Left cardiac atrium (tissue), 4 donors: ENCODE results near the gene CFAP73. TPM values are rescaled to one million over a fixed set of nuclear protein-coding genes. Genes with fewer than 3 reads are reported as not detected.

Experiments
- ATAC-seq, 2 donors: fragments of 200-7000 bp; cut with Tn5 transposase; one replicate each; pipeline ENCODE4 v1.9.1; 2020; ENCODE audit warnings: mild to moderate bottlenecking in 2 of 2, moderate library complexity in 2 of 2
- DNase-seq: peaks from one replicate; pipeline ENCODE4 v3.0.0-alpha.2; 2020
- intact Hi-C, 2 donors: fragments of 100-400 bp; cut with DNase I; formaldehyde crosslinking; loops; one replicate each; pipeline versions ENCODE4 v1.14.1 to v1.15.1; 2022 to 2023
- total RNA-seq, 2 donors: library from RNA; stranded (reverse); fragmentation: NEBNext Ultra II Directional; extraction: Animal tissue kit (Norgen Biotek cat#: 25700); gene quantifications; one replicate each; pipeline ENCODE4 v1.2.1, GENCODE V29; 2021
- donor health status: DM: no; HTN: yes; CAD: no.
- donor health status: DM: no; HTN: yes; CAD: no; lungs with severe emphysema.
- donor health status: DM: yes; HTN: yes; CAD: no.
- donor health status: Dilated cardiomyopathy.

Gene CFAP73
- total RNA-seq, 2 donors from 2014 or later: not detected

GRCh38 chr12:113179023-113179422, 29.5 kb downstream of the CFAP73 start:
- no peak for DNase-seq
- intact Hi-C loops: no loop called here
- no peak for ATAC-seq

- intact Hi-C loops: no loop called here
- no peak for ATAC-seq
- no peak for DNase-seq
These were observed 30.8 kb downstream of the CFAP73 start for GRCh38 chr12:113180333-113180732.

GRCh38 chr12:113181975-113182374, 32.5 kb downstream of the CFAP73 start:
- no peak for DNase-seq
- no peak for ATAC-seq
- intact Hi-C loops: no loop called here

DNA sequence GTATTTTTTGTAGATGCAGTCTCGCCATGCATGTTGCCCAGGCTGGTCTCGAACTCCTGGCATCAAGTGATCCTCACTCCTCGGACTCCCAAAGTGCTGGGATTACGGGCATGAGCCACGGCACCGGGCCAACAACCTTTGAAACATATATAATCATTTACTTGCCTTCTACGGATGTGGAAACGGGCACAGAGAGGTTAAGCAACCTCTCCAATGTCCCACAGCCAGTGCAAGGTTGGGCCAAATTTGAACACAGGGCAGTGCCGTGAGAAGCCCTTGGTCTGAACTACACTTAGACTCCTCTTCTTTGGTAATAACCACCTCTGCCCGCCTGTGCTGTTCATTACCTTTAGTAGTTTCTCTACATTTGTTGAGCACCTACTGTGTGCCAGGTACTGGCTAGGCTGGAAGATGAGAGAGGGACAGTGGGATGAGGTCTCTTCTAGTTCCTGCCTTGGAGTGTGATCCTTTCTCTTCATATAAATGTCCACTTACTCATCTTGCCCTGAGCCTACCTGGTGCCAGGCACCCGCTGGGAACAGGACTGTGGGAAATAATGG, 33.6 kb downstream of the CFAP73 start:
- intact Hi-C loops: no loop called here
- DNase-seq (no peak), ATAC-seq (no peak)

- ATAC-seq (peak; percentile 44 to 65), DNase-seq (peak; percentile 77)
- intact Hi-C loops: no loop called here
These were observed 34.8 kb downstream of the CFAP73 start for GRCh38 chr12:113184098-113184899.

DNA sequence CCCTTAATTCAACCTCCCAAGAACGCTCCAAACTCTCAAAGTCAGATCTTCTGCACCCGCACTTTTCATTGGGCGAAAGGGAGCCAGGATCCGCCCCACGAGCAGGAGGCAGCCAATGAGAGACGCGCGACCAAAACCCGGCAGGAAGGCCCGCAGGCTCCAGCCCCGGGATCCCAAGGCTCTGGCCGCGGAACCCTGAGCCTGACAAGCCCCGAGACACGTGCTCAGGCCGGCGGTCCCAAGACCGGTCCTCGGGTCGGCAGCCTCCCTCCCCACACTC, 35.3 kb downstream of the CFAP73 start:
- ATAC-seq (peak; percentile 93 to 94), DNase-seq (peak; percentile 92)
- intact Hi-C loops: no loop called here

GRCh38 chr12:113185180-113186032, 35.9 kb downstream of the CFAP73 start, which contains the start of the genes DDX54 and RITA1:
DDX54 (minus strand) TSS chr12:113185478; CDS start chr12:113185451, 27 bp downstream.
RITA1 (plus strand) TSS chr12:113185721; CDS start chr12:113186747, 1,026 bp downstream.
- ATAC-seq (peak; percentile 89 to 91), DNase-seq (peak; percentile 84)
- intact Hi-C loops: no loop called here

GRCh38 chr12:113186033-113186365, 36.5 kb downstream of the CFAP73 start:
- intact Hi-C loops: no loop called here
- no peak for ATAC-seq
- DNase-seq: no peak

DNA sequence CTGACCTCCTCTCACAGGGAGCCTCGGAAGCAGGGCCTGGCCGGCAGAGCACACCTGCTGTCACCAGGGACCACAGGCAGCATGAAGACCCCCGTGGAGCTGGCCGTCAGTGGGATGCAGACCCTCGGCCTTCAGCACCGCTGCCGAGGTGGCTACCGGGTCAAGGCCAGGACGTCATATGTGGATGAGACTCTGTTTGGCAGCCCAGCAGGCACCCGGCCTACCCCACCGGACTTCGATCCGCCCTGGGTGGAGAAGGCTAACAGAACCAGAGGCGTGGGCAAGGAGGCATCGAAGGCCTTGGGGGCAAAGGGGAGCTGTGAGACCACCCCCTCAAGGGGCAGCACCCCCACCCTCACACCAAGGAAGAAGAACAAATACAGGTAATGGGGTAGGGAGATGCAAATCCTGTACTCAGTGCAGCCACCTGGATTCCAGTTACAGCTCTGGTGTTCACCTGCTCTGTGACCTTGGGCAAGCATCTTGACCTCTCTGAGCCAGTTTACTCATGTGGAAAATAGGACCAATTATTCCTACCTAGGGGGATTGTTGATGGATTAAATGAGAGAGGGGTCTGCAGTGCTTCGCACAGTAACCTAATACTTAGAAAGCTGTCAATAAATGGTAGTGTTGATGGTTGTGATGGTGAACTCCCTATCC, 37.3 kb downstream of the CFAP73 start:
- ATAC-seq: no peak
- no peak for DNase-seq

DNA sequence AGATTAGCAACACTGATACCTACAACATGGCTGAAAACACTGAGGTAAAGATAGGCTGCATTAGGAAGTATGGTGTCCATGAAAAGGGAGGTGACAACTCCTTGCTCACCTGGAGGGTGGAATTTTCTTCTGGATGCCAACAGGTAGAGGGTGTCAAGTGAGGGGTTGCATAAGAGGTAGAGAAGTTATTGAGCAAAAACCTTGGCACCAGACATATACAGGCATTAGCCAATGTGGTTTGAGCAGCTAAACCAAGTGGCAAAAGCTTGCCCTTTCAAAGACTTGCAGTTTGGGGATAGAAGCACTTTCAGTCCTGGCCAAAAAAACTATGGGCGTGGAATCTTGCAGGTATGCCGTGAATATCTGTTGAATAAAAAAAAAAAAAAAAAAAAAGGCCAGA, 39.8 kb downstream of the CFAP73 start:
- DNase-seq (no peak), ATAC-seq (no peak)
- intact Hi-C loops: no loop called here

More for the DNA sequence above, 37.3 kb downstream of the CFAP73 start:
- intact Hi-C loops: no loop called here

DNA sequence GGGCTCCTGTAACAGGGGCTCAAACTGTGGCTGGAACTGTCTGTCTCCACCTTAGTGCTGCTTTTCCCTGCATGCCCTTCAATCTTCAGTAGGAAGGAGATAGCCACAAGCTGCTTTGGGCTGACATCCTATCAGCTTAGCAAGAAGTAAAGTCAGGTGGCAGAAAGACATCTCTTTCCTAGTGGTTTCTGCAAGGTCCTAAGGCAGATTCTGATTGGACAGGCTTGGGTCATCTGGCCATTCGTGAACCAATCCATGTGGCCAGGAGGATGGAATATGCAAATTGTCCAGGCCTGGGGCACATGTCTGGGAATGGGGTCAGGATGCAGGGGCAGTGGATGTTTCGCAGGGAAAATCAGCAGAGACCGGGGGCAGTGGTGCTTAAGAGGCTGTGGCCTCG, 41.2 kb downstream of the CFAP73 start:
- intact Hi-C loops: loop anchor here in 1 of 2 donors (10.0 kb wide), 1 partner anchor 104 kb away; no protein-coding TSS in a partner anchor
- ATAC-seq (no peak), DNase-seq (no peak)

DNA sequence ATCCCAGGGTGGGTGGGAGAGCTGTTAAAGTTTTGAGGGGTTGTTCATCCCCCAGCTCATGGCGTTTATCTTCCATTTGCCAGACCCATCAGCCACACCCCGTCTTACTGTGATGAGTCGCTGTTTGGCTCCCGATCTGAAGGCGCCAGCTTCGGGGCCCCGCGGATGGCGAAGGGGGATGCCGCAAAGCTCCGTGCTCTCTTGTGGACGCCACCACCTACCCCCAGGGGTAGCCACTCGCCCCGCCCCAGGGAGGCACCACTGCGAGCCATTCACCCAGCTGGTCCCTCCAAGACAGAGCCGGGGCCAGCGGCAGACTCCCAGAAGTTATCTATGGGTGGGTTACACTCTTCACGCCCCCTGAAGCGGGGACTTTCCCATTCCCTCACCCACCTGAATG, 41.7 kb downstream of the CFAP73 start:
- intact Hi-C loops: loop anchor here in 1 of 2 donors (10.0 kb wide), 1 partner anchor 104 kb away; no protein-coding TSS in a partner anchor
- no peak for DNase-seq
- ATAC-seq: no peak

DNA sequence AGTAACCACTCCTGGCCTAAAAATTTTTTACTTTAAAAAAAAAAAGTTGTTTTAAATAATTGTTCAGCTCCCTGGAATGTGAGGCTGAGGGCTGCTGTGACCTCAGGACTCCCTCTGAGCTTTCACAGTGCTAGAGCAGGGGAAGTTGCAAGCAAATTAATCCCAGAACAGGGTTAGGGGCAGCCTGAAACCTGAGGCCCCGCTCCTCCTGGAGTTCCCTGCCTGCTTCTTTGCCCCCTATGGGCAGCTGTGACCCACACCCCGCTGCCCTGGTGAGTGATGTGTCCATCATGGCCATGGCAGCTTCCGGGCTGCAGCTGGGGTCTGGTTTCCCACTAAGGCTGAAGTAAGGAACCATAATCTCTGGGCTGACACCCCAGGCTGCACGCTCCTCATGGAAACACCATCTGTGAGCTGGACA, 45.5 kb downstream of the CFAP73 start:
- ATAC-seq: no peak
- intact Hi-C loops: loop anchor here in 1 of 2 donors (5.0 to 10.0 kb wide), 2 partner anchors 100 to 232 kb away; no protein-coding TSS in a partner anchor
- DNase-seq: no peak

GRCh38 chr12:113195598-113195997, 46.1 kb downstream of the CFAP73 start:
- intact Hi-C loops: loop anchor here in 1 of 2 donors (5.0 to 10.0 kb wide), 2 partner anchors 99 to 232 kb away; no protein-coding TSS in a partner anchor
- DNase-seq (no peak), ATAC-seq (no peak)

GRCh38 chr12:113196582-113196981, 47.1 kb downstream of the CFAP73 start:
- ATAC-seq: no peak
- intact Hi-C loops: loop anchor here in 1 of 2 donors (5.0 to 10.0 kb wide), 2 partner anchors 98 to 231 kb away; no protein-coding TSS in a partner anchor
- no peak for DNase-seq

- peak; percentile 74 for DNase-seq
- ATAC-seq: peak; percentile 82 to 90
- intact Hi-C loops: loop anchor here in 1 of 2 donors (5.0 to 10.0 kb wide), 2 partner anchors 98 to 230 kb away; no protein-coding TSS in a partner anchor
These were observed 47.5 kb downstream of the CFAP73 start for GRCh38 chr12:113196990-113197389.

DNA sequence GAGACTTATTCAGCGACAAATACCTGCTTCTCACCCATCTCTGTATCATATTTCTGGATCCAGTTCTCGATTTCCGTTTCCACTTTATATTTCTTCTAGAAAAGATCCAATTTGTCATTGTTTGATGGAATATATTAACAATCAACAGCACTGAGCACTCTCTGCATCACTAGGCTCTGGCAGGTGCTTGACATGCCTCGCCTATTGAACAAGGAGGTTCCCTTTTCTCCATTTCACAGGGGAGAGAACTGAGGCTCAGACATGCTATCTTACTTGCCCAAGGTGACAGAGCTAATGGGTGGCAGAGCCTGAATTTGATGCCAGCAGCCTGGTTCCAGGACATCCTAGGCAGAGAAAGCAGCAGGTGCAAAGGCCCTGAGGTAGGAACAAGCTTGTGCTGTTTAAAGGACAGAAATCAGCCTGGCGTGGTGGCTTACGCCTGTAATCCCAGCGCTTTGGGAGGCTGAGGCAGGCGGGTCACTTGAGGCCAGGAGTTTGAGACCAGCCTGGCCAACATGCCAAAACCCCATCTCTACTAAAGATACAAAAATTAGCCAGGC, 48.1 kb downstream of the CFAP73 start:
- ATAC-seq (no peak), DNase-seq (no peak)
- intact Hi-C loops: loop anchor here in 1 of 2 donors (5.0 to 10.0 kb wide), 2 partner anchors 97 to 230 kb away; no protein-coding TSS in a partner anchor

DNA sequence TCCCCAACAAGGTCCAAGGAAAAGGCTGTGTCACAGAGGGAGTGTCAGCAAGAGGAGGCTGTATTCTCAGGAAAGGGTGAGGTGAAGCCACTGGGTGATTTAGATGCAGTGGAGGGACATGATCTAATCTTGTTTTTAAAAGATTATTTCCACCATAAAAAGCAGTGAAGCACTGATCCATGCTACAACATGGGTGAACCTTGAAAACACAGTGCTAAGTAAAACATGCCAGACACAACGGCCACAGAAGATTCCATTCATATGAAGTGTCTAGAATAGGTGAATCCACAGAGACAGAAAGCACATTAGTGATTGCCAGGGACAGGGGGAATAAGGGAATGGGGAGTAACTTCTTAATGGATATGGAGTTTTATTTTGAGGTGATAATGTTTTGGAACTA, 48.8 kb downstream of the CFAP73 start:
- DNase-seq (no peak), ATAC-seq (no peak)
- intact Hi-C loops: loop anchor here in 1 of 2 donors (5.0 to 10.0 kb wide), 2 partner anchors 97 to 229 kb away; no protein-coding TSS in a partner anchor
